ENCODE data around the gene MEIS3. TPM values are rescaled to one million over a fixed set of nuclear protein-coding genes. Genes with fewer than 3 reads are reported as not detected.

MEIS3 gene
- total RNA-seq, 4 donors from 2014 or later: 3.8 to 10.5 (median 6.0) TPM

- no peak for TF ChIP-seq CTCF (IDR thresholded peaks at IDR 0.05; ENCODE audit: low read depth)
Measured at GRCh38 chr19:47376589-47377144, 42.7 kb downstream of the MEIS3 start.

- no peak for TF ChIP-seq CTCF (IDR thresholded peaks at IDR 0.05; ENCODE audit: low read depth)
Measured at GRCh38 chr19:47375694-47376588, 43.4 kb downstream of the MEIS3 start.

GRCh38 chr19:47374876-47375693 lies 44.2 kb downstream of the MEIS3 start:
- TF ChIP-seq CTCF (IDR thresholded peaks at IDR 0.05; ENCODE audit: low read depth): no peak

- TF ChIP-seq CTCF (IDR thresholded peaks at IDR 0.05; ENCODE audit: low read depth): no peak
Measured at GRCh38 chr19:47373246-47374240, 45.8 kb downstream of the MEIS3 start.

- no peak for TF ChIP-seq CTCF (IDR thresholded peaks at IDR 0.05; ENCODE audit: low read depth)
Measured at GRCh38 chr19:47372603-47373002, 46.7 kb downstream of the MEIS3 start.

GRCh38 chr19:47371261-47371660 lies 48.1 kb downstream of the MEIS3 start:
- TF ChIP-seq CTCF (IDR thresholded peaks at IDR 0.05; ENCODE audit: low read depth): no peak

Data from subcutaneous adipose tissue (tissue), 4 donors.